ENCODE data around the gene FLOT2.

FLOT2 gene

GRCh38 chr17:28885951-28886350 lies 11.6 kb downstream of the FLOT2 start:
- H3K4me3 ChIP-seq (ENCODE audit: low read depth, low read length): no peak overlapping the region

GRCh38 chr17:28885363-28885762 lies 12.2 kb downstream of the FLOT2 start:
- TF ChIP-seq CTCF (IDR thresholded peaks at IDR 0.05; ENCODE audit: borderline replicate concordance, insufficient read depth, low read depth, low read length): no peak
- H3K4me3 ChIP-seq (ENCODE audit: low read depth, low read length): no peak overlapping the region

More at GRCh38 chr17:28885951-28886350, 11.6 kb downstream of the FLOT2 start:
- TF ChIP-seq CTCF (IDR thresholded peaks at IDR 0.05; ENCODE audit: borderline replicate concordance, insufficient read depth, low read depth, low read length): no peak

GRCh38 chr17:28883967-28884702 lies 13.4 kb downstream of the FLOT2 start:
- H3K4me3 ChIP-seq (ENCODE audit: low read depth, low read length): no peak overlapping the region
- TF ChIP-seq CTCF (IDR thresholded peaks at IDR 0.05; ENCODE audit: borderline replicate concordance, insufficient read depth, low read depth, low read length): no peak

- H3K4me3 ChIP-seq (ENCODE audit: low read depth, low read length): no peak overlapping the region
- no peak for TF ChIP-seq CTCF (IDR thresholded peaks at IDR 0.05; ENCODE audit: borderline replicate concordance, insufficient read depth, low read depth, low read length)
These were observed 15.2 kb downstream of the FLOT2 start for GRCh38 chr17:28882154-28882895.

GRCh38 chr17:28881533-28882056 lies 15.9 kb downstream of the FLOT2 start:
- TF ChIP-seq CTCF (IDR thresholded peaks at IDR 0.05; ENCODE audit: borderline replicate concordance, insufficient read depth, low read depth, low read length): no peak

GRCh38 chr17:28880572-28880945 lies 17.0 kb downstream of the FLOT2 start:
- TF ChIP-seq CTCF (IDR thresholded peaks at IDR 0.05; ENCODE audit: borderline replicate concordance, insufficient read depth, low read depth, low read length): no peak
- no peak overlapping the region for H3K4me3 ChIP-seq (ENCODE audit: low read depth, low read length)

More at GRCh38 chr17:28881533-28882056, 15.9 kb downstream of the FLOT2 start:
- no peak overlapping the region for H3K4me3 ChIP-seq (ENCODE audit: low read depth, low read length)
